GM23338 (cell line): ENCODE results near the gene SLC15A1. TPM values are rescaled to one million over a fixed set of nuclear protein-coding genes. Genes with fewer than 3 reads are reported as not detected.
A peak's percentile ranks its signal among the peaks of the same experiment; 100 is the strongest.

Experiments used
- ATAC-seq: fragments of 200-7000 bp; cut with Tn5 transposase; 3 replicates; pipeline ENCODE4 v1.9.1; 2020
- DNase-seq: peaks from one replicate; pipeline ENCODE4 v3.0.0-alpha.2; 2015; ENCODE audit warnings: low spot score
- H2AFZ ChIP-seq: fragments of 200-600 bp; sonication (generic); 2 replicates; pipeline ENCODE4 v1.8.0; 2016; ENCODE audit warnings: antibody characterized with exemption, mild to moderate bottlenecking, moderate library complexity
- H3F3A ChIP-seq: fragments of 200-600 bp; sonication (generic); replicated peaks from 2 replicates; pipeline ENCODE4 v1.8.0; 2017; ENCODE audit warnings: antibody characterized with exemption, mixed run types, low read depth
- H3K27ac ChIP-seq: fragments of 200-600 bp; sonication (generic); 2 replicates; pipeline ENCODE4 v1.6.1; 2016; ENCODE audit warnings: low read depth
- H3K27me3 ChIP-seq: fragments of 200-600 bp; sonication (generic); 2 replicates; pipeline ENCODE4 v1.8.0; 2016; ENCODE audit warnings: mild to moderate bottlenecking, mixed run types, moderate library complexity; ENCODE audit not compliant: insufficient read depth
- H3K36me3 ChIP-seq: fragments of 200-600 bp; sonication (generic); 2 replicates; pipeline ENCODE4 v1.8.0; 2016; ENCODE audit warnings: mild to moderate bottlenecking; ENCODE audit not compliant: insufficient read depth
- H3K4me1 ChIP-seq: fragments of 200-600 bp; sonication (generic); 2 replicates; pipeline ENCODE4 v1.8.0; 2016; ENCODE audit warnings: mild to moderate bottlenecking, moderate library complexity; ENCODE audit not compliant: insufficient read depth
- H3K4me2 ChIP-seq: fragments of 200-600 bp; sonication (generic); 2 replicates; pipeline ENCODE4 v1.7.1; 2017; ENCODE audit warnings: mixed run types
- H3K4me3 ChIP-seq: fragments of 200-600 bp; sonication (generic); 2 replicates; pipeline ENCODE4 v1.6.1; 2016; ENCODE audit warnings: mixed run types
- H3K79me2 ChIP-seq: fragments of 200-600 bp; sonication (generic); replicated peaks from 2 replicates; pipeline ENCODE4 v1.8.0; 2017; ENCODE audit warnings: mild to moderate bottlenecking; ENCODE audit not compliant: insufficient read depth
- H3K9me2 ChIP-seq: fragments of 200-600 bp; sonication (generic); 2 replicates; pipeline ENCODE4 v1.8.0; 2017; ENCODE audit not compliant: insufficient read depth
- H4K20me1 ChIP-seq: fragments of 200-600 bp; sonication (generic); replicated peaks from 2 replicates; pipeline ENCODE4 v1.8.0; 2017; ENCODE audit warnings: mild to moderate bottlenecking; ENCODE audit not compliant: insufficient read depth
- H3K27ac Mint-ChIP-seq: 2 replicates; pipeline ENCODE4 v1.8.0; 2020; ENCODE audit warnings: inconsistent platforms, mild to moderate bottlenecking, moderate library complexity, mixed read lengths
- H3K27me3 Mint-ChIP-seq: 3 replicates; pipeline ENCODE4 v1.8.0; 2022; ENCODE audit warnings: low read depth, mild to moderate bottlenecking, moderate library complexity, mixed read lengths, inconsistent platforms; ENCODE audit not compliant: insufficient read depth, poor library complexity
- H3K36me3 Mint-ChIP-seq: 3 replicates; pipeline ENCODE4 v1.8.0; 2021; ENCODE audit warnings: low read depth, mild to moderate bottlenecking, inconsistent platforms, moderate library complexity, mixed read lengths
- H3K4me1 Mint-ChIP-seq: 3 replicates; pipeline ENCODE4 v1.8.0; 2020; ENCODE audit warnings: mild to moderate bottlenecking, inconsistent platforms, mixed read lengths
- H3K4me3 Mint-ChIP-seq: 3 replicates; pipeline ENCODE4 v1.8.0; 2021; ENCODE audit warnings: moderate library complexity, mild to moderate bottlenecking, inconsistent platforms, mixed read lengths
- H3K9me3 Mint-ChIP-seq: 3 replicates; pipeline ENCODE4 v1.8.0; 2020; ENCODE audit warnings: moderate library complexity, mild to moderate bottlenecking, inconsistent platforms, mixed read lengths
- CREB1 ChIP-seq: fragments of 250-450 bp; sonication (Bioruptor Pico); IDR thresholded peaks from 2 replicates; pipeline ENCODE4 v1.5.0; 2020; ENCODE audit warnings: low read depth, mild to moderate bottlenecking, moderate library complexity
- EZH2 ChIP-seq: fragments of 200-600 bp; sonication (generic); IDR thresholded peaks from one replicate; pipeline ENCODE4 v1.8.0; 2017; ENCODE audit warnings: antibody characterized with exemption, mild to moderate bottlenecking, low read depth; ENCODE audit not compliant: unreplicated experiment
- EZH2phosphoT487 ChIP-seq: fragments of 200-600 bp; sonication (generic); IDR thresholded peaks from one replicate; pipeline ENCODE4 v1.8.1; 2018; ENCODE audit warnings: antibody characterized with exemption; ENCODE audit not compliant: unreplicated experiment
- POLR2AphosphoS5 ChIP-seq: IDR thresholded peaks from 2 replicates; pipeline ENCODE4 v1.6.1; 2016; ENCODE audit warnings: antibody characterized with exemption, low read depth
- STAT1 ChIP-seq: IDR thresholded peaks from one replicate; pipeline ENCODE4 v1.6.1; 2016; ENCODE audit warnings: antibody characterized with exemption; ENCODE audit not compliant: unreplicated experiment
- ZNF114 ChIP-seq: fragments of 250-450 bp; sonication (Bioruptor Pico); IDR thresholded peaks from 2 replicates; pipeline ENCODE4 v1.5.0; 2020; ENCODE audit warnings: mild to moderate bottlenecking, moderate library complexity
- ZNF331 ChIP-seq: fragments of 250-450 bp; sonication (Bioruptor Pico); IDR thresholded peaks from 2 replicates; pipeline ENCODE4 v1.5.0; 2020; ENCODE audit warnings: low read depth, mild to moderate bottlenecking, moderate library complexity
- polyA plus RNA-seq: library from polyadenylated mRNA; unstranded; fragments of >200 nt; fragmentation: Nextera tagmentation; extraction: Ambion mirVana; gene quantifications from 2 replicates; pipeline ENCODE4 v1.2.1, GENCODE V29; 2016
- total RNA-seq: library from RNA; depleted of rRNA; stranded (reverse); fragments of >200 nt; shearing (Covaris generic); gene quantifications from 2 replicates; pipeline ENCODE4 v1.2.3, GENCODE V29; 2014
- TF ChIP-seq, protein P1 (sequence below): IDR thresholded peaks from 2 replicates; pipeline ENCODE4 v1.6.1; 2016; ENCODE audit warnings: antibody characterized with exemption
- TF ChIP-seq, protein P2 (sequence below): IDR thresholded peaks from one replicate; pipeline ENCODE4 v1.6.1; 2018; ENCODE audit warnings: antibody characterized with exemption; ENCODE audit not compliant: unreplicated experiment
- TF ChIP-seq, protein P3 (sequence below), 2 experiments: fragments of 200-600 bp in 1 of 2; sonication (generic) in 1 of 2; conservative IDR thresholded peaks; 2 replicates each; pipeline versions ENCODE4 v1.5.1 to v1.6.1; 2016 to 2017; ENCODE audit warnings: antibody characterized with exemption in 2 of 2, low read depth in 2 of 2, mild to moderate bottlenecking in 2 of 2, moderate library complexity in 1 of 2

SLC15A1 gene
- total and polyA plus RNA-seq, 2 experiments from 2014 or later = 1.6 to 3.0 TPM

DNA sequence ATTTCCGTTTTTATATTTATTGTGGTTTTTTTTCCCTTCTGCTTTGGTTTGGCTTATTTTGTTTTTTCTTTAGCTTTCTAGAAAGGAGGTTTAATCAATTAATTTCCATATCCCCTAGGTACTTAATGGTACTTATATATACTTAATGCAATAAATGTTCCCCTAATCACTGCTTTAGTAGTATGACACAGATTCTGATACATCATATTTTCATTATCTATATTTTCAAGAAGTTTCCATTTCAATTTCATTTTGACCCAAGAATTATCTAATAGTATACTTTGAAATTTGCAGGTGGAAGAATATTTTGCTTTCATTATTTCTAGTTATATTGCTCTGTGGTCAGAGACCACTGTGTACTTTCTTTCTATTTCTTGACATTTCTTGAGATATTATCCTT, 109.0 kb downstream of the SLC15A1 start:
- H3K36me3 Mint-ChIP-seq = no peaks in the 10 kb centered on the region
- no peak for TF ChIP-seq ZNF114 (CRISPR knock-in tag)
- no peak for TF ChIP-seq ZNF331
- TF ChIP-seq, protein P1, sequence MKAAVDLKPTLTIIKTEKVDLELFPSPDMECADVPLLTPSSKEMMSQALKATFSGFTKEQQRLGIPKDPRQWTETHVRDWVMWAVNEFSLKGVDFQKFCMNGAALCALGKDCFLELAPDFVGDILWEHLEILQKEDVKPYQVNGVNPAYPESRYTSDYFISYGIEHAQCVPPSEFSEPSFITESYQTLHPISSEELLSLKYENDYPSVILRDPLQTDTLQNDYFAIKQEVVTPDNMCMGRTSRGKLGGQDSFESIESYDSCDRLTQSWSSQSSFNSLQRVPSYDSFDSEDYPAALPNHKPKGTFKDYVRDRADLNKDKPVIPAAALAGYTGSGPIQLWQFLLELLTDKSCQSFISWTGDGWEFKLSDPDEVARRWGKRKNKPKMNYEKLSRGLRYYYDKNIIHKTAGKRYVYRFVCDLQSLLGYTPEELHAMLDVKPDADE = no peak
- no peak for TF ChIP-seq POLR2AphosphoS5
- TF ChIP-seq, protein P2, sequence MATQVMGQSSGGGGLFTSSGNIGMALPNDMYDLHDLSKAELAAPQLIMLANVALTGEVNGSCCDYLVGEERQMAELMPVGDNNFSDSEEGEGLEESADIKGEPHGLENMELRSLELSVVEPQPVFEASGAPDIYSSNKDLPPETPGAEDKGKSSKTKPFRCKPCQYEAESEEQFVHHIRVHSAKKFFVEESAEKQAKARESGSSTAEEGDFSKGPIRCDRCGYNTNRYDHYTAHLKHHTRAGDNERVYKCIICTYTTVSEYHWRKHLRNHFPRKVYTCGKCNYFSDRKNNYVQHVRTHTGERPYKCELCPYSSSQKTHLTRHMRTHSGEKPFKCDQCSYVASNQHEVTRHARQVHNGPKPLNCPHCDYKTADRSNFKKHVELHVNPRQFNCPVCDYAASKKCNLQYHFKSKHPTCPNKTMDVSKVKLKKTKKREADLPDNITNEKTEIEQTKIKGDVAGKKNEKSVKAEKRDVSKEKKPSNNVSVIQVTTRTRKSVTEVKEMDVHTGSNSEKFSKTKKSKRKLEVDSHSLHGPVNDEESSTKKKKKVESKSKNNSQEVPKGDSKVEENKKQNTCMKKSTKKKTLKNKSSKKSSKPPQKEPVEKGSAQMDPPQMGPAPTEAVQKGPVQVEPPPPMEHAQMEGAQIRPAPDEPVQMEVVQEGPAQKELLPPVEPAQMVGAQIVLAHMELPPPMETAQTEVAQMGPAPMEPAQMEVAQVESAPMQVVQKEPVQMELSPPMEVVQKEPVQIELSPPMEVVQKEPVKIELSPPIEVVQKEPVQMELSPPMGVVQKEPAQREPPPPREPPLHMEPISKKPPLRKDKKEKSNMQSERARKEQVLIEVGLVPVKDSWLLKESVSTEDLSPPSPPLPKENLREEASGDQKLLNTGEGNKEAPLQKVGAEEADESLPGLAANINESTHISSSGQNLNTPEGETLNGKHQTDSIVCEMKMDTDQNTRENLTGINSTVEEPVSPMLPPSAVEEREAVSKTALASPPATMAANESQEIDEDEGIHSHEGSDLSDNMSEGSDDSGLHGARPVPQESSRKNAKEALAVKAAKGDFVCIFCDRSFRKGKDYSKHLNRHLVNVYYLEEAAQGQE = no peak
- TF ChIP-seq EZH2 = no peak
- no peak for TF ChIP-seq STAT1
- TF ChIP-seq, protein P3, sequence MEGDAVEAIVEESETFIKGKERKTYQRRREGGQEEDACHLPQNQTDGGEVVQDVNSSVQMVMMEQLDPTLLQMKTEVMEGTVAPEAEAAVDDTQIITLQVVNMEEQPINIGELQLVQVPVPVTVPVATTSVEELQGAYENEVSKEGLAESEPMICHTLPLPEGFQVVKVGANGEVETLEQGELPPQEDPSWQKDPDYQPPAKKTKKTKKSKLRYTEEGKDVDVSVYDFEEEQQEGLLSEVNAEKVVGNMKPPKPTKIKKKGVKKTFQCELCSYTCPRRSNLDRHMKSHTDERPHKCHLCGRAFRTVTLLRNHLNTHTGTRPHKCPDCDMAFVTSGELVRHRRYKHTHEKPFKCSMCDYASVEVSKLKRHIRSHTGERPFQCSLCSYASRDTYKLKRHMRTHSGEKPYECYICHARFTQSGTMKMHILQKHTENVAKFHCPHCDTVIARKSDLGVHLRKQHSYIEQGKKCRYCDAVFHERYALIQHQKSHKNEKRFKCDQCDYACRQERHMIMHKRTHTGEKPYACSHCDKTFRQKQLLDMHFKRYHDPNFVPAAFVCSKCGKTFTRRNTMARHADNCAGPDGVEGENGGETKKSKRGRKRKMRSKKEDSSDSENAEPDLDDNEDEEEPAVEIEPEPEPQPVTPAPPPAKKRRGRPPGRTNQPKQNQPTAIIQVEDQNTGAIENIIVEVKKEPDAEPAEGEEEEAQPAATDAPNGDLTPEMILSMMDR (conservative IDR thresholded peaks at IDR 0.05; ENCODE audit: low read depth in 2 of 2) = no peak
- no peak for TF ChIP-seq EZH2phosphoT487
- TF ChIP-seq CREB1 (CRISPR knock-in tag) = no peak
- H3K4me1 ChIP-seq = no peaks in the 10 kb centered on the region
- no peaks in the 10 kb centered on the region for H3K9me3 Mint-ChIP-seq
- no peak overlapping the region for H3K4me3 ChIP-seq
- DNase-seq (no peak), ATAC-seq (no peak)
- H3K27me3 ChIP-seq = no peaks in the 10 kb centered on the region
- no peak overlapping the region for H3K27ac Mint-ChIP-seq
- peaks cover 2% of the 10 kb centered on the region for H3K27me3 Mint-ChIP-seq
- H2AFZ ChIP-seq = no peak overlapping the region
- H3K36me3 ChIP-seq = no peaks in the 10 kb centered on the region
- H3K4me3 Mint-ChIP-seq = no peak overlapping the region
- H3K9me2 ChIP-seq = no peaks in the 10 kb centered on the region
- no peaks in the 10 kb centered on the region for H4K20me1 ChIP-seq
- H3K4me2 ChIP-seq = no peak overlapping the region
- no peaks in the 10 kb centered on the region for H3K4me1 Mint-ChIP-seq
- H3F3A ChIP-seq = no peaks in the 10 kb centered on the region
- H3K27ac ChIP-seq = no peak overlapping the region
- no peaks in the 10 kb centered on the region for H3K79me2 ChIP-seq

DNA sequence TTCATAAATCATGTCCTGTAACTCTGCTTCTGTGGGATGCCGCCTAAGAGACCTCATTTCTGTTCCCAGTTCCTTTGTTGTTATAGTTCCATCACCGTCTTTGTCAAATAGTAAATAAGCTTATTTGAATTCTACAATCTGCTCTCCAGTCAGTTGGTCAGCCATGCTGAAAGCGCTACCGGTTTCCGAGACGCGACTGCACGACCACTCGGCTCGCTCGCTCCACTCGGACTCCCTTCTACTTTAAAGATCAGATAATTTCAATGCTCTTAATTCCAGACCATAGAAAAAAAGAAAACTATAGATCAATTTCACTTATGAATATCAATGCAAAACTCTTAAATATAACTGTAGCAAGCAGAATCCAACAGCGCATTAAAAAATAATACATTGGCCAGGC, 111.4 kb downstream of the SLC15A1 start:
- Mint-ChIP-seq H3K4me1 (no peaks in the 10 kb centered on the region), H3K27me3 (no peaks in the 10 kb centered on the region), H3K27ac (no peak overlapping the region), H3K4me3 (no peak overlapping the region), H3K9me3 (no peaks in the 10 kb centered on the region), H3K36me3 (no peaks in the 10 kb centered on the region)
- Histone ChIP-seq H3K27me3 (no peaks in the 10 kb centered on the region), H3K4me3 (no peak overlapping the region), H3K79me2 (no peaks in the 10 kb centered on the region), H3K9me2 (no peaks in the 10 kb centered on the region), H3F3A (no peaks in the 10 kb centered on the region), H3K4me2 (no peak overlapping the region), H2AFZ (peak overlapping the region; percentile 66; the same call in 1 of the 2 replicates), H3K4me1 (no peaks in the 10 kb centered on the region), H4K20me1 (no peaks in the 10 kb centered on the region), H3K36me3 (no peaks in the 10 kb centered on the region), H3K27ac (no peak overlapping the region)
- no peak for DNase-seq
- TF ChIP-seq, protein P2 = no peak
- TF ChIP-seq POLR2AphosphoS5 (no peak), EZH2phosphoT487 (no peak), STAT1 (no peak)
- TF ChIP-seq, protein P1 = no peak
- ATAC-seq = no peak
